GM12878 (cell line): ENCODE measurements around the gene TIMP3. TPM values are rescaled to one million over a fixed set of nuclear protein-coding genes. Genes with fewer than 3 reads are reported as not detected.

Experiments used
- ATAC-seq: fragments of 200-7000 bp; cut with Tn5 transposase; 3 replicates; pipeline ENCODE4 v1.9.1; 2020; ENCODE audit warnings: mild to moderate bottlenecking, moderate library complexity
- BruUV-seq: library from RNA; stranded (reverse); fragments of 400-500 nt; replicated peaks from 2 replicates; lab custom pipeline; 2021; lab: Mats Ljungman, UMichigan
- CTCF ChIA-PET: fragments of 300-600 bp; sonication (Branson Sonifier 250); formaldehyde crosslinking; extraction: SDS; loops from one replicate; lab custom pipeline; 2021; ENCODE audit warnings: inconsistent platforms; lab: Yijun Ruan, JAX
- POLR2A ChIA-PET: fragments of 350-600 bp; formaldehyde crosslinking; extraction: SDS; loops from one replicate; lab custom pipeline; 2021; ENCODE audit warnings: inconsistent platforms; lab: Charles Lee
- RAD21 ChIA-PET: fragments of 300-600 bp; sonication (Branson Sonifier 250); formaldehyde crosslinking; loops from one replicate; lab custom pipeline; 2023; ENCODE audit warnings: antibody characterized with exemption; ENCODE audit not compliant: unreplicated experiment; lab: Charles Lee
- SMC1A ChIA-PET: fragments of 300-600 bp; sonication (Branson Sonifier 250); formaldehyde crosslinking; loops from one replicate; lab custom pipeline; 2023; ENCODE audit not compliant: unreplicated experiment, uncharacterized antibody; lab: Charles Lee
- DNase-seq: peaks from one replicate; pipeline ENCODE4 v3.0.0-alpha.2; 2011; ENCODE audit warnings: low read depth, low spot score
- FAIRE-seq: peaks from 3 replicates; lab custom pipeline; 2011; peaks lifted over from hg19 to GRCh38; lab: Jason Lieb, UNC
- H2AFZ ChIP-seq: 2 replicates; pipeline ENCODE4 v1.6.0; 2011; ENCODE audit warnings: low read depth, low read length, control low read depth; ENCODE audit not compliant: control insufficient read depth
- H3K27ac ChIP-seq: 2 replicates; pipeline ENCODE4 v1.5.1; 2011; ENCODE audit warnings: control low read depth; ENCODE audit not compliant: control insufficient read depth, insufficient read depth
- H3K27me3 ChIP-seq, 2 experiments: replicated peaks in 1 of 2; 2 replicates each; pipeline versions ENCODE4 v1.6.0 to v1.6.1; 2011; ENCODE audit warnings: low read length in 1 of 2; ENCODE audit not compliant: control insufficient read depth in 2 of 2, insufficient read depth in 2 of 2
- H3K36me3 ChIP-seq, 2 experiments: 2 replicates each; pipeline ENCODE4 v1.5.1; 2011; ENCODE audit warnings: low read length in 1 of 2; ENCODE audit not compliant: control insufficient read depth in 2 of 2, insufficient read depth in 2 of 2
- H3K4me1 ChIP-seq: 2 replicates; pipeline ENCODE4 v1.6.1; 2011; ENCODE audit warnings: mild to moderate bottlenecking, low read length, moderate library complexity, mixed read lengths; ENCODE audit not compliant: control insufficient read depth, insufficient read depth
- H3K4me2 ChIP-seq: 2 replicates; pipeline ENCODE4 v1.6.0; 2011; ENCODE audit warnings: control low read depth; ENCODE audit not compliant: control insufficient read depth, insufficient read depth
- H3K4me3 ChIP-seq: fragments of 200-600 bp; sonication (generic); 2 replicates; pipeline ENCODE4 v1.5.1; 2016
- H3K79me2 ChIP-seq: 2 replicates; pipeline ENCODE4 v1.6.0; 2011; ENCODE audit warnings: low read length; ENCODE audit not compliant: control insufficient read depth, insufficient read depth
- H3K9ac ChIP-seq: 2 replicates; pipeline ENCODE4 v1.8.0; 2011; ENCODE audit warnings: low read length, control low read depth, mixed read lengths; ENCODE audit not compliant: control insufficient read depth, insufficient read depth
- H3K9me3 ChIP-seq: replicated peaks from 3 replicates; pipeline ENCODE4 v1.5.1; 2011; ENCODE audit warnings: mild to moderate bottlenecking, low read length; ENCODE audit not compliant: control insufficient read depth, insufficient read depth
- H4K20me1 ChIP-seq: 2 replicates; pipeline ENCODE4 v1.6.0; 2011; ENCODE audit not compliant: control insufficient read depth, insufficient read depth
- BHLHE40 ChIP-seq, 2 experiments: fragments of 450-650 bp in 1 of 2; IDR thresholded peaks; 2 replicates each; pipeline ENCODE4 v1.6.1; 2011 to 2017; ENCODE audit warnings: low read depth in 2 of 2, borderline replicate concordance in 1 of 2, improper control_type of control experiment in 1 of 2, low read length in 1 of 2, mild to moderate bottlenecking in 1 of 2
- CBX5 ChIP-seq: sonication (generic); IDR thresholded peaks from 2 replicates; pipeline ENCODE4 v1.6.1; 2016; ENCODE audit warnings: low read depth, moderate library complexity, mild to moderate bottlenecking, inconsistent platforms
- ETV6 ChIP-seq, 2 experiments: fragments of 450-650 bp in 1 of 2; IDR thresholded peaks in 1 of 2; conservative IDR thresholded peaks in 1 of 2; 2 replicates each; pipeline ENCODE4 v1.6.1; 2014; ENCODE audit warnings: antibody characterized with exemption in 1 of 2, borderline replicate concordance in 1 of 2, low read depth in 1 of 2, mild to moderate bottlenecking in 1 of 2, moderate library complexity in 1 of 2
- FOXK2 ChIP-seq: fragments of 450-650 bp; IDR thresholded peaks from 2 replicates; pipeline ENCODE4 v1.6.1; 2017; ENCODE audit warnings: mild to moderate bottlenecking, moderate library complexity
- HDAC2 ChIP-seq: fragments of 200-600 bp; sonication (generic); IDR thresholded peaks from 2 replicates; pipeline ENCODE4 v1.6.1; 2017
- HDGF ChIP-seq: fragments of 450-650 bp; IDR thresholded peaks from 2 replicates; pipeline ENCODE4 v1.6.1; 2016; ENCODE audit warnings: antibody characterized with exemption
- JUND ChIP-seq: IDR thresholded peaks from 2 replicates; pipeline ENCODE4 v1.6.1; 2012; ENCODE audit warnings: low read depth, mild to moderate bottlenecking, low read length, improper control_type of control experiment, moderate library complexity
- SMAD1 ChIP-seq: fragments of 450-650 bp; IDR thresholded peaks from 2 replicates; pipeline ENCODE4 v1.6.1; 2018; ENCODE audit warnings: mild to moderate bottlenecking, low read depth; ENCODE audit not compliant: partially characterized antibody
- SMARCA5 ChIP-seq: fragments of 450-650 bp; IDR thresholded peaks from 2 replicates; pipeline ENCODE4 v1.6.1; 2017; ENCODE audit warnings: mild to moderate bottlenecking
- SMC3 ChIP-seq: IDR thresholded peaks from 2 replicates; pipeline ENCODE4 v1.6.1; 2011; ENCODE audit warnings: low read length, improper control_type of control experiment, borderline replicate concordance
- SREBF2 ChIP-seq: IDR thresholded peaks from 2 replicates; pipeline ENCODE4 v1.6.1; 2012; ENCODE audit warnings: mild to moderate bottlenecking, low read length
- TCF12 ChIP-seq: IDR thresholded peaks from 2 replicates; pipeline ENCODE4 v1.6.1; 2011; ENCODE audit warnings: low read depth, mild to moderate bottlenecking, low read length
- ZBTB4 ChIP-seq: fragments of 450-650 bp; formaldehyde crosslinking; IDR thresholded peaks from 2 replicates; pipeline ENCODE4 v1.4.0; 2022; ENCODE audit warnings: mild to moderate bottlenecking, moderate library complexity
- ZNF274 ChIP-seq: IDR thresholded peaks from one replicate; pipeline ENCODE4 v1.8.0; 2011; ENCODE audit not compliant: insufficient read length, insufficient read depth
- ZSCAN29 ChIP-seq: fragments of 450-650 bp; IDR thresholded peaks from 2 replicates; pipeline ENCODE4 v1.6.1; 2017; ENCODE audit warnings: mild to moderate bottlenecking, moderate library complexity
- WGBS: methylation state at CpG from one replicate; pipeline ENCODE4 v1.1.6; 2016; ENCODE audit warnings: low lambda C conversion rate; ENCODE audit not compliant: insufficient replicate concordance, insufficient coverage; ENCODE audit errors: missing lambda C conversion rate; 5-methylcytosine and 5-hydroxymethylcytosine counted together
- in situ Hi-C: fragments of 300-500 bp; cut with MboI; formaldehyde crosslinking; loops from 9 replicates; pipeline ENCODE4 v1.14.3; 2018; ENCODE audit warnings: mixed read lengths
- intact Hi-C: fragments of 100-400 bp; cut with micrococcal nuclease; formaldehyde crosslinking; loops from one replicate; pipeline ENCODE4 v1.14.2; 2022; ENCODE audit not compliant: unreplicated experiment
- polyA plus RNA-seq, 11 experiments: library from polyadenylated mRNA; depleted of rRNA in 4 of 11; unstranded in 6 of 11; stranded (reverse) in 5 of 11; fragments of >200 nt; fragmentation: Nextera tagmentation in 4 of 11; fragmentation: Illumina TruSeq in 1 of 11; extraction: Ambion mirVana in 4 of 11; extraction: Trizol in 1 of 11; gene quantifications; 1 replicate in 1 of 11; 2 replicates in 10 of 11; pipeline versions ENCODE4 v1.2.1 to v1.2.3, GENCODE V29; 2011 to 2016; ENCODE audit warnings: inconsistent platforms in 2 of 11, missing spikeins in 2 of 11, low read depth in 1 of 11
- total RNA-seq, 4 experiments: library from RNA; depleted of rRNA in 3 of 4; stranded (reverse); fragments of >200 nt in 3 of 4; fragmentation: Illumina TruSeq in 1 of 4; extraction: Trizol in 1 of 4; gene quantifications; 2 replicates each; pipeline versions ENCODE4 v1.2.1 to v1.2.3, GENCODE V29; 2013 to 2021

Gene TIMP3
- total and polyA plus RNA-seq, 10 of the 15 experiments (the other 5 are each of a cell fraction or from before 2014, with no cell fraction given): 0.01 to 0.74 (median 0.27) TPM; not detected in 5

GRCh38 chr22:32814285-32814860, 12.9 kb downstream of the TIMP3 start:
- ATAC-seq (no peak), FAIRE-seq (no peak), DNase-seq (no peak)
- H3K27me3 ChIP-seq: peaks cover 0 to 2% of the 10 kb centered on the region in 2 experiments; a peak in 1 of 4 replicates
- H3K4me2 ChIP-seq: no peak overlapping the region
- H3K4me1 ChIP-seq: no peaks in the 10 kb centered on the region
- 19% methylated on average over 5 of the region's 5 CpGs for WGBS
- H3K36me3 ChIP-seq: no peaks in the 10 kb centered on the region
- no peak overlapping the region for H3K9ac ChIP-seq
- in situ Hi-C loops: loop anchor here (5.0 kb wide), 1 partner anchor 52 kb away; no protein-coding TSS in a partner anchor
- H3K79me2 ChIP-seq: no peaks in the 10 kb centered on the region
- no peak overlapping the region for H2AFZ ChIP-seq
- BruUV-seq: no TSS peak
- no peaks in the 10 kb centered on the region for H3K9me3 ChIP-seq
- ChIA-PET RAD21 (no interaction called here), POLR2A (no interaction called here), SMC1A (no interaction called here), CTCF (no interaction called here)
- H4K20me1 ChIP-seq: no peaks in the 10 kb centered on the region
- TF ChIP-seq ZSCAN29 (no peak), ETV6 (conservative IDR thresholded peaks at IDR 0.05 in 1 of 2, IDR thresholded peaks at IDR 0.05 in 1 of 2; ENCODE audit: borderline replicate concordance in 1 of 2, low read depth in 1 of 2) (no peak), CBX5 (no peak), SMC3 (no peak), HDGF (no peak), ZBTB4 (no peak), HDAC2 (no peak), SMARCA5 (no peak), JUND (no peak), BHLHE40 (IDR thresholded peaks at IDR 0.05; ENCODE audit: borderline replicate concordance in 1 of 2, low read depth in 2 of 2, low read length in 1 of 2) (no peak), SMAD1 (no peak), SREBF2 (no peak), ZNF274 (no peak), TCF12 (no peak), FOXK2 (no peak)
- H3K27ac ChIP-seq: no peak overlapping the region
- intact Hi-C loops: no loop called here
- no peak overlapping the region for H3K4me3 ChIP-seq
